ENCODE data around the gene ST3GAL4.
"Not testable (repeated sequence)": the region's sequence is repeated elsewhere in the genome, so short reads cannot be mapped to it uniquely, and the experiment has no call there.

ST3GAL4 gene

GRCh38 chr11:126365508-126365907 is 10.0 kb downstream of the ST3GAL4 start:
- not testable (repeated sequence) for DNase-seq (ENCODE audit: low read depth)

GRCh38 chr11:126366064-126366822 is 10.8 kb downstream of the ST3GAL4 start:
- no peak for DNase-seq (ENCODE audit: low read depth)

DNA sequence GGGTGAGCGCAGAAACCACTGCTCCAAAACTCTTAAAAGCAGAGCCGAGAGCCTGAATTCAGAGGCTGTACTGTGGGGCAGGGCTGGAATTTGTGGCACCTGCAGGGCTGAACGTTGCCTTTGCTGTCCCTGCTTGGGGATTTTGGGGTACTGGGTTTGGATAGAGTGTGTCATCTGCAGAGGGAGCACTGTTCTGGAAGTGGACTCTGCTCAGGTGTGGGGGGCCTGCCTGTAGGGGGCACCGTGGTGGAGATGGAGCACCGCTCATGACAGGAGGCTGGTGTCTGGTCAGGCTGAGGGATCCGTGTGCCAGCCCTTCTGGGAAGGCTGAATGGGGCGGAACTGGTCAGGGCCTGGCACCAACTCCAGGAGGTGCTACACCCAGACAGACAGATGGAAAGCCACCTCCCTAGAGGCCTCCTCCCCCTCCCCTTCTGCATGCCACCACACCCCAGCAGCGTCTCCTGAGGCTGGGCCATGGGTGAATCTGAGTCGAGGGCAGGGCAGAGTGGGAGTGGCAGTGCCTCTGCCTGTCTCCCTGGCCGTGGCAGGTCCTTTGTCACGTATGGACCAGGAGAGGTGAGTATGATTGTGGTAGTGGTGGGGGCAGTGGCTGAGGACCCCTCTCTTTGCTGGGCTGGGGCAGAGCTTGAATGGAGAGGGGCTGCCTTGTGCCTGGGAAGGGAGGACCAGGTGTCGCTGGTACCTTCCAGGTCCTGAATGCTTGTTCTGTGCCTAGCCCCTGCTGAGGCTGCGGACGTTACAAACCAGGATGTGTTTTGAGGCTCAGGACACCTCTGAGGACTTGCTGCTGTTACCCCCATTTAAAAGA is 11.6 kb downstream of the ST3GAL4 start:
- DNase-seq (ENCODE audit: low read depth), result not testable (repeated sequence)

DNA sequence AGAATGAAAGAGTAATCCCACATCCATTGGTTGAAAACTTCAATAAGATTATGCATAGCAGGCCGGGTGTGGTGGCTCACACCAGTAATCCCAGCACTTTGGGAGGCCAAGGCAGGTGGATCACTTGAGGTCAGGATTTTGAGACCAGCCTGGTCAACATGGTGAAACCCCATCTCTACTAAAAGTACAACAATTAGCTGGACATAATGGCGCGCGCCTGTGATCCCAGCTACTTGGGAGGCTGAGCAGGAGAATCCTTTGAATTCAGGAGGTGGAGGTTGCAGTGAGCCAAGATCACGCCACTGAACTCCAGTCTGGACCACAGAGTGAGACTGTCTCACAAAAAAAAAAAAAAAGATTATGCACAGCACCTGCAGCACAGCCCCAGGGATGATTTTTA is 12.3 kb downstream of the ST3GAL4 start:
- DNase-seq (ENCODE audit: low read depth), result not testable (repeated sequence)

- DNase-seq (ENCODE audit: low read depth), result not testable (repeated sequence)
Observed at GRCh38 chr11:126368336-126369119, 13.0 kb downstream of the ST3GAL4 start.

- no peak for DNase-seq (ENCODE audit: low read depth)
Observed at GRCh38 chr11:126370016-126370415, 14.5 kb downstream of the ST3GAL4 start.

DNA sequence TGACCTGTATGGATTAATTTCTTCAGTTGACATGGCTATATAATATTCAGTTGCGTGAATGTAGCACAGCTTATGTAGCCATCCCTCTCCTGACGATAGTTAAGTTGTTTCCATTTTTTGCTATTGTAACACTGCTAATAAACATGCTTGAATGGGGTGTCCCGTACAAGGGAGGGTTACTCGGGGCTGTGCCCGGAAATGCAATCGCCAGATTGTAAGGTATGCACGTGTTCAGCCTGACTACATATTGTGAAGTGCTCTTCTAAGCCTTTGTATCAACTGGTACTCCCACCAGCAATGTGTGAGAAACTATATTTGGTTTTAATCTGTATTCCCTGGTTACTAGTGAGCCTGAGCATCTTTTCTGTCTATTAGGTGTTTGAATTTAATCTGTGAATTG is 16.1 kb downstream of the ST3GAL4 start:
- no peak for DNase-seq (ENCODE audit: low read depth)

GRCh38 chr11:126373389-126374066 is 18.0 kb downstream of the ST3GAL4 start:
- DNase-seq (ENCODE audit: low read depth), result not testable (repeated sequence)

DNA sequence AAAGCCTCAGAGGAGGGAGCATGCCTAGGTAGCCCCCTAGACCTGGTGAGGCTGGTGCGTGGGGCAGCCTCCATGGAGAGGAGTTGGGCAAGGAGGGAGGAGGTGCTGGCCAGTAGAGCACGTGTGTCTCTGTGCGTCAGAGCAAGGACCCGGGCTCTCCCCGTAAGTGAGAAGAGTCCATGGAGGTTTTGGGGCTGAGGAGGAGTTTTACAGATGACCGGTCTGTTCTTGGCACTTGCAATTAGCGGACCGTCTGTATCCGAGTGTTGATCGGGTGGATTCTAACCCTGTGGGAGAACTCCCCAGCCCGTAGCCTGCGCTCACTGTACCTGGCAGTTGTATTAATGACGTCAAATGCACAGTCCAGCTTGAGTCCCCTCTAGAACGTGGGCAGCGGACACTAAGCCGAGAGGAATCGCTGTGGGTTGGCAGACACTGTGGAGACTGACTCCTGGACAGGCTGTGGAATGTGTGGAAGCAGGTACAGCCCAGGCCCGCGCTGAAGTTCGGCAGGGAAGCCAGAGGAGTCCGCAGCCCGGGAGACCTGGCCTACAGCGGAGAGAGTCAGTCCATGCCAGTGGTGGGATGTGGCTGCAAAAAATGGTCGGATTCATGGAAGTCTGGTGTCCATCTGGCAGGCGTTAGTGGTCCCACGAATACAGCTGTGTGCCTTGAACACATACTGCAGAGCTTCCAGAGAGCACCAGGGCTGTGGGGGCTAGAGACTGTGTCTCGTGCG is 19.2 kb downstream of the ST3GAL4 start:
- not testable (repeated sequence) for DNase-seq (ENCODE audit: low read depth)

- no peak for DNase-seq (ENCODE audit: low read depth)
Observed at GRCh38 chr11:126375726-126376125, 20.2 kb downstream of the ST3GAL4 start.

DNA sequence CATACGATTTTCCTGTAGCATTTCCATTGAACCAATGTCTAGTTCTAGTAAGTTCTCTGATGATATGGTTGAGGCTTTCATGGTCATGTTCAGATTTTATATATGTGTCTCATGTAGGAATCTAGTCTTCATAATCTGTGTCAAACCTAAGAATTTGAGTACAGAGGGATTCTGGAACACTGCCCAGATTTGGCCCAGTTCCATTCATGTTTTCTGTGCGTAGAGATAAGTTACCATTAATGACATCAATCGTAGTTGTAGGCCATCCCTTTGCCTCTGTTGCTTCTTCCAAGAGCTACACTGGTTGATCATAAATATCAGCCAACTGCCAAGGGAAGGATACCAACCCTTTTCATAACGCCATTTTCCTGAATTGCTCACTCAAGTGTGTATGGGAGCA is 23.3 kb downstream of the ST3GAL4 start:
- no peak for DNase-seq (ENCODE audit: low read depth)

DNA sequence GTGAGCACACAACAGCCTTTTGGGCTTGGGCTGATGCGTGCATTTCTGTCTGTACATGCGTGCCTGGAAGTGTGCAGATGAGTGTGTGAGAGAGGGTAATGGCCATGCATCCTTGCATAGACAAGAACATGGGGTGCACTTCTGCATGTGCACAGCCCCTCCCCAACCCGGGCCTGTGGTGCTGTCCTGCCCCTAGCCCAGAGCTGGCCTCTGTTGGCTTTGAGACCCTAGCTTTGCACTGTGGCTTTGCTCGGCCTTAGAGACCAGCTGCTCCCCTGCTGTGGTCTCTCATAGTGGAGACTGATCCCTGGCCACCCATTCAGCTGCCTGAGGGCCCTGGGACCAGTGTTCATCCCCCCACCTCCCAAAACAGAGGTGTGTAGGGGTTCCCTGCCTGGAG is 25.4 kb downstream of the ST3GAL4 start:
- no peak for DNase-seq (ENCODE audit: low read depth)

DNA sequence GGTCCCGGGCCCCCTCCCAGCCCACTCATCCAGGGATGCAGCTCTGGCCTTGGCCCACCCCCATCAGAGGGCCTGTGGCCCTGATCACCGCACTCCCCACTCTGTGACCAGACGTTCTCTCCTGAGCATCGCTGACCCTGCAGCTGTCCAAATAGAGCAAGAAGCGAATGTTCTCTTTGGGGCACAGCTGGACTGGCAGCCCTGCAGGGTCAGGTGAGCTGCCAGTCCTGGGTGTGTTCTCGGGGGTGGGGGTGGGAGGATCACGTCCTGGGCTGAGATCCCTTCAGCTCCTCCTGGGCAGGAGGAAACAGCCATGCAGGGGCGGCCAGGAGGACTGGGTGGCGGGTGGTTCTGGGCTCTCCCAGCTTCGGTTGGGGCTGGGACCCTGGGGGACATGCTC is 26.5 kb downstream of the ST3GAL4 start:
- not testable (repeated sequence) for DNase-seq (ENCODE audit: low read depth)

DNA sequence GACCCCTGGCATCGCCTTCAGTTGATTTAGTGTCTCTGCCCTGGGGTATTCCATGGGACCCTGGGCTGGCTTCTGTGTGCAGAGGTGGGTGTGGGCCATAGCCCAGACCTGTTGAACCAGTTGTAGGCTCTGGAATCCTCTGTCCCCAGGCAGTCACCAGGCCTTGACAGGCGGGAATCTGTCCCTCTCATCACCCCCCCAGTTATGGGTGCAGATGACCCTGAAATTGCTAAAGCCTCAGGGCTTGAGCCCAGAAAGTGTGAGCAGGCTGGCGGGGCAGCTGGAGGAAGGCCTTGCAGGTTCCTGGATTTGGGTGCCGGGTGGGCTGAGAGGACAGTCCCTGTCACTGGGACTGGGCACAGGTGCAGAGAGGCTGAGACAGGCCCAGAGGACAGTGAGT is 27.2 kb downstream of the ST3GAL4 start:
- not testable (repeated sequence) for DNase-seq (ENCODE audit: low read depth)

GRCh38 chr11:126383339-126384335 is 28.2 kb downstream of the ST3GAL4 start:
- DNase-seq (ENCODE audit: low read depth), result no peak

GRCh38 chr11:126384449-126385070 is 29.1 kb downstream of the ST3GAL4 start:
- DNase-seq (ENCODE audit: low read depth), result no peak

DNA sequence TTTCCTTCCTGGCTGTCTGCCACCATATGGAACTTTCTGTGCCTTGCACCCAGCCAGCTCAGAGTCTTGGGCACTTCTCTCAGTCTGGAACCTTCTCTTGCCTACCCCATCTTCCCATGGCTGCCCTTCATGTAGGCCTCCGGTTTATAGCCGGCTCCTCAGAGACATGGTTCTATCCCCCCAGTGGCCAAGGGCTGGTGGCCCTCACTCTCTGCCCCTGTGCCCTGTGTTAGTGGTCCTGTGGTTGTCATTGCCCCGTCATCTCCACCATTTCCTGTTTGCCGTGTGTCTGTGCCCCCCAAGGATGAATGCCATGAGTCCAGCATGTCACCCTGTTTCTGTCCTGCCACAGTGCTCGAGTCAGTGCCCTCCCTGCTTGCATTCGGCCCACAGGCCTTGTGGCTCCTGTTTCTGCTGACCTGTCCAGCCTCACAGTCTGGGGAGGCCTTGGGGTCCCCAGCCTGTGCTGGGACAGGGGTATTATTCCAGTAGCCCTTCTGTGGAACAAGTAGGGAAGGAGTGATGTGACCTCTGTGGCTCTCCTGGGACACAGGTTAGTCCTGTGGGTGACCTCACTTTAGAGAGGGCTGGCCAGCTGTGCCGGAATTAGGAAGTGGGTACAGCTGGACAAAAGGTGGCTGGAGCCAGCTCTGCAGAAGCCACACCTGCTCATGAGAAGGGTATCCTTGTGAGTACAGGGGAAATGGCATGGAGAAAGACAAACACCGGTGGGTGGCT is 30.7 kb downstream of the ST3GAL4 start:
- no peak for DNase-seq (ENCODE audit: low read depth)

- not testable (repeated sequence) for DNase-seq (ENCODE audit: low read depth)
Observed at GRCh38 chr11:126386729-126387071, 31.2 kb downstream of the ST3GAL4 start.

GRCh38 chr11:126387857-126388256 is 32.4 kb downstream of the ST3GAL4 start:
- no peak for DNase-seq (ENCODE audit: low read depth)

Data from activated T-cell treated with anti-CD3 and anti-CD28 coated beads for 1 hour (primary cell).